Measurements from ENCODE around the gene GATAD2A. TPM values are rescaled to one million over a fixed set of nuclear protein-coding genes. Genes with fewer than 3 reads are reported as not detected.

Gene GATAD2A
- total and polyA plus RNA-seq, 2 donors from 2014 or later: 18.0 to 91.0 TPM

GRCh38 chr19:19405971-19406877 is 749 bp downstream of the GATAD2A start:
- Histone ChIP-seq H3K36me3 (ENCODE audit: control insufficient read depth in 2 of 3, insufficient read depth in 3 of 3, low read length in 3 of 3) (no peaks in the 10 kb centered on the region), H3K4me1 (ENCODE audit: control insufficient read depth in 2 of 3, insufficient read depth in 2 of 3, low read depth in 1 of 3, low read length in 3 of 3) (peaks cover 0 to 34% (median 28%) of the 10 kb centered on the region in 3 donors), H3K27ac (ENCODE audit: low read depth in 2 of 2, low read length in 2 of 2) (peak overlapping the region; percentile 45 to 79), H3K9ac (ENCODE audit: low read length in 3 of 3) (peak overlapping the region; percentile 6 to 81 (median 51)), H3K9me3 (ENCODE audit: control insufficient read depth in 2 of 3, insufficient read depth in 1 of 3, low read length in 3 of 3) (no peaks in the 10 kb centered on the region), H3K27me3 (ENCODE audit: control insufficient read depth, insufficient read depth, low read length) (no peaks in the 10 kb centered on the region), H3K4me3 (ENCODE audit: low read length in 3 of 3) (peak overlapping the region; percentile 57 to 89 (median 68))
- DNase-seq (peak; percentile 37 to 88 (median 70)), FAIRE-seq (no peak)
- intact Hi-C loops (cut with DNase I): no loop called here
- TF ChIP-seq CTCF (IDR thresholded peaks at IDR 0.05; ENCODE audit: borderline replicate concordance, extremely low read depth, insufficient read depth): no peak

GRCh38 chr19:19406878-19407632 is 1.6 kb downstream of the GATAD2A start:
- peak; percentile 39 for TF ChIP-seq CTCF (IDR thresholded peaks at IDR 0.05; ENCODE audit: borderline replicate concordance, extremely low read depth, insufficient read depth)
- Histone ChIP-seq H3K27ac (ENCODE audit: low read depth in 2 of 2, low read length in 2 of 2) (peak overlapping the region; percentile 0 to 45), H3K4me1 (ENCODE audit: control insufficient read depth in 2 of 3, insufficient read depth in 2 of 3, low read depth in 1 of 3, low read length in 3 of 3) (peaks cover 0 to 37% (median 32%) of the 10 kb centered on the region in 3 donors), H3K4me3 (ENCODE audit: low read length in 3 of 3) (peak overlapping the region; percentile 57 to 89 (median 68)), H3K36me3 (ENCODE audit: control insufficient read depth in 2 of 3, insufficient read depth in 3 of 3, low read length in 3 of 3) (no peaks in the 10 kb centered on the region), H3K9ac (ENCODE audit: low read length in 3 of 3) (peak overlapping the region; percentile 6 to 81 (median 51)), H3K27me3 (ENCODE audit: control insufficient read depth, insufficient read depth, low read length) (no peaks in the 10 kb centered on the region), H3K9me3 (ENCODE audit: control insufficient read depth in 2 of 3, insufficient read depth in 1 of 3, low read length in 3 of 3) (no peaks in the 10 kb centered on the region)
- FAIRE-seq (no peak), DNase-seq (peak in 1 of 5 donors; percentile 14)
- intact Hi-C loops (cut with DNase I): no loop called here

- Histone ChIP-seq H3K27me3 (ENCODE audit: control insufficient read depth, insufficient read depth, low read length) (no peaks in the 10 kb centered on the region), H3K4me3 (ENCODE audit: low read length in 3 of 3) (no peak overlapping the region), H3K36me3 (ENCODE audit: control insufficient read depth in 2 of 3, insufficient read depth in 3 of 3, low read length in 3 of 3) (no peaks in the 10 kb centered on the region), H3K9ac (ENCODE audit: low read length in 3 of 3) (peak overlapping the region in 1 of 3 donors; percentile 41), H3K9me3 (ENCODE audit: control insufficient read depth in 2 of 3, insufficient read depth in 1 of 3, low read length in 3 of 3) (no peaks in the 10 kb centered on the region), H3K4me1 (ENCODE audit: control insufficient read depth in 2 of 3, insufficient read depth in 2 of 3, low read depth in 1 of 3, low read length in 3 of 3) (peaks cover 0 to 37% (median 32%) of the 10 kb centered on the region in 3 donors), H3K27ac (ENCODE audit: low read depth in 2 of 2, low read length in 2 of 2) (no peak overlapping the region)
- intact Hi-C loops (cut with DNase I): no loop called here
- DNase-seq (no peak), FAIRE-seq (no peak)
- no peak for TF ChIP-seq CTCF (IDR thresholded peaks at IDR 0.05; ENCODE audit: borderline replicate concordance, extremely low read depth, insufficient read depth)
Measured at GRCh38 chr19:19407633-19407930, 2.1 kb downstream of the GATAD2A start.

Data from kidney (tissue), 14 donors.